Fibroblast of skin of scalp (primary cell): ENCODE results near the gene PSMC1.

Experiments
- DNase-seq: peaks from one replicate; pipeline ENCODE4 v3.0.0-alpha.2; 2013

PSMC1 gene

GRCh38 chr14:90276646-90277367 lies 20.5 kb downstream of the PSMC1 start:
- no peak for DNase-seq

GRCh38 chr14:90277581-90278198 lies 21.3 kb downstream of the PSMC1 start:
- no peak for DNase-seq

- DNase-seq, result no peak
Observed at GRCh38 chr14:90278199-90279175, 22.1 kb downstream of the PSMC1 start.

GRCh38 chr14:90280096-90280495 lies 23.7 kb downstream of the PSMC1 start:
- no peak for DNase-seq

GRCh38 chr14:90281261-90281660 lies 24.9 kb downstream of the PSMC1 start:
- DNase-seq, result peak; percentile 80

GRCh38 chr14:90281756-90282155 lies 25.4 kb downstream of the PSMC1 start:
- no peak for DNase-seq

GRCh38 chr14:90287791-90288190 lies 31.4 kb downstream of the PSMC1 start:
- DNase-seq, result no peak

- DNase-seq, result no peak
Observed at GRCh38 chr14:90288651-90289355, 32.5 kb downstream of the PSMC1 start.

- no peak for DNase-seq
Observed at GRCh38 chr14:90290337-90291011, 34.1 kb downstream of the PSMC1 start.

GRCh38 chr14:90291699-90292098 lies 35.3 kb downstream of the PSMC1 start:
- no peak for DNase-seq

GRCh38 chr14:90293766-90294730 lies 37.7 kb downstream of the PSMC1 start:
- DNase-seq, result no peak

- DNase-seq, result no peak
Observed at GRCh38 chr14:90294872-90295271, 38.5 kb downstream of the PSMC1 start.

GRCh38 chr14:90295870-90296516 lies 39.6 kb downstream of the PSMC1 start:
- no peak for DNase-seq

- no peak for DNase-seq
Observed at GRCh38 chr14:90296641-90297040, 40.3 kb downstream of the PSMC1 start.

GRCh38 chr14:90297876-90298629 lies 41.7 kb downstream of the PSMC1 start:
- DNase-seq, result no peak

- DNase-seq, result no peak
Observed at GRCh38 chr14:90299408-90299807, 43.1 kb downstream of the PSMC1 start.

- peak; percentile 49 for DNase-seq
Observed at GRCh38 chr14:90300611-90301047, 44.3 kb downstream of the PSMC1 start.

- DNase-seq, result no peak
Observed at GRCh38 chr14:90301122-90301521, 44.8 kb downstream of the PSMC1 start.

- DNase-seq, result peak; percentile 72
Observed at GRCh38 chr14:90301668-90302090, 45.3 kb downstream of the PSMC1 start.
